Measurements from ENCODE around the gene EPB41L3. TPM values are rescaled to one million over a fixed set of nuclear protein-coding genes. Genes with fewer than 3 reads are reported as not detected.

EPB41L3 gene
- total RNA-seq, 1 experiment from 2014 or later = 0.34 TPM

DNA sequence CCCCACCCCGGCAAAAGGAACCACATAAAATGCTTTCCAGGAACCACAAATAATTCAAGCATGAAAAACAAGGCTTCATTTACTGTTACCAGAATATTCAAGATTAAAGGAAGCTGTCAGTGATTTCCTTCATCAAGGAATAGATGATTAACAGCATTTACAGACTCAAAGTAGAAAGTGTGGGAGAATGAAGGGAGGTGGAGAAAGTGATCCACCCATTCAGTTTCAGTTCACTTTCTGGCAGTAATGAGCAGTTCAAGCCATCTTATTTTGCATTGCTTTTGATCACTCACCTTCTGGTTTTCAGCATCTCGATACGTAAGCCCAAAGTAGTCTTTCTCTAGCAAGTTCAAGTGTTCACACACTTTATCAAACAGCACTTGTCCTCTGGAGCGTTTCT is 99.0 kb downstream of the EPB41L3 start:
- intact Hi-C loops (cut with micrococcal nuclease) = no loop called here
- Histone ChIP-seq H3K9me2 (ENCODE audit: insufficient read depth) (no peaks in the 10 kb centered on the region), H3K36me3 (ENCODE audit: control insufficient read depth in 1 of 2, insufficient read depth in 2 of 2, low read length in 2 of 2) (no peaks in the 10 kb centered on the region), H2AFZ (ENCODE audit: low read depth, low read length, poor library complexity, severe bottlenecking) (no peak overlapping the region), H3K9ac (ENCODE audit: low read length) (no peak overlapping the region), H3K4me3 (replicated peaks in 1 of 2; ENCODE audit: low read depth in 1 of 2, low read length in 2 of 2) (no peak overlapping the region), H3K4me2 (ENCODE audit: low read length) (no peak overlapping the region), H3K79me2 (ENCODE audit: insufficient read depth, low read length) (no peaks in the 10 kb centered on the region), H3K4me1 (ENCODE audit: control insufficient read depth in 1 of 2, insufficient read depth in 2 of 2, low read length in 2 of 2) (no peaks in the 10 kb centered on the region), H3K27ac (ENCODE audit: low read depth, low read length) (no peak overlapping the region), H3K27me3 (ENCODE audit: insufficient read depth, low read length) (no peaks in the 10 kb centered on the region), H4K20me1 (ENCODE audit: insufficient read depth) (no peaks in the 10 kb centered on the region), H3K9me3 (ENCODE audit: control insufficient read depth in 1 of 2, insufficient read depth in 1 of 2, low read depth in 1 of 2, low read length in 2 of 2) (peaks cover 7 to 26% of the 10 kb centered on the region in 2 experiments; a peak in 2 of 4 replicates)
- ChIA-PET POLR2A (no interaction called here), RAD21 (ENCODE audit: low non-redundant PET in 1 of 2, low total read pairs in 2 of 2, uncharacterized antibody in 2 of 2, unreplicated experiment in 2 of 2) (no interaction called here), CTCF (no interaction called here)
- ATAC-seq (no peak), DNase-seq (ENCODE audit: low read depth, low spot score) (no peak)
- TF ChIP-seq, protein P1, sequence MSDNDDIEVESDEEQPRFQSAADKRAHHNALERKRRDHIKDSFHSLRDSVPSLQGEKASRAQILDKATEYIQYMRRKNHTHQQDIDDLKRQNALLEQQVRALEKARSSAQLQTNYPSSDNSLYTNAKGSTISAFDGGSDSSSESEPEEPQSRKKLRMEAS (IDR thresholded peaks at IDR 0.05) = no peak
- no peak for TF ChIP-seq ELF1 (IDR thresholded peaks at IDR 0.05; ENCODE audit: borderline replicate concordance, low read depth)
- BruUV-seq (replicated peaks) = no TSS peak

DNA sequence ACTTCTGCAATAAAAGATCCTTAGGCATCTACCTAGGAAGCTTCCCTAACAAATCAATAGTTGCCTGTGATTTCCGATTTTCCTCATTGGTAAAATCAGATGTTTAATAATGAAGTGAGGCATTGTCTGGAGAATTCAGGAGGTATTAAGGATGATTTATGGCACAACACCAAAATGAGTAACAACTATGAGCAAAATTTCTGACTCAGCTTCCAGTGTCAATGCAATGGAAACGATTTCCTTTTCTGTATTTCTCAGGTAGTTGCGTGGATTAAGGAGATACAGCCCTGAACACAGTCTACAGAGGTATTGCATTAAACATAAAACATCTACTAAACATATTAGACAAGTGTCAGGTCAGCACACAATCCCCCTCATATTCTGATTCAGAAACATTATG is 99.5 kb downstream of the EPB41L3 start:
- POLR2A ChIA-PET = no interaction called here
- DNase-seq (ENCODE audit: low read depth, low spot score) = no peak
- Histone ChIP-seq H3K9me3 (ENCODE audit: control insufficient read depth in 1 of 2, insufficient read depth in 1 of 2, low read depth in 1 of 2, low read length in 2 of 2) (peaks cover 7 to 28% of the 10 kb centered on the region in 2 experiments; a peak in 2 of 4 replicates), H3K27ac (ENCODE audit: low read depth, low read length) (no peak overlapping the region), H4K20me1 (ENCODE audit: insufficient read depth) (no peaks in the 10 kb centered on the region), H3K4me3 (replicated peaks in 1 of 2; ENCODE audit: low read depth in 1 of 2, low read length in 2 of 2) (no peak overlapping the region), H3K4me1 (ENCODE audit: control insufficient read depth in 1 of 2, insufficient read depth in 2 of 2, low read length in 2 of 2) (no peaks in the 10 kb centered on the region), H3K4me2 (ENCODE audit: low read length) (no peak overlapping the region), H3K27me3 (ENCODE audit: insufficient read depth, low read length) (no peaks in the 10 kb centered on the region), H3K9ac (ENCODE audit: low read length) (no peak overlapping the region), H3K79me2 (ENCODE audit: insufficient read depth, low read length) (no peaks in the 10 kb centered on the region), H3K36me3 (ENCODE audit: control insufficient read depth in 1 of 2, insufficient read depth in 2 of 2, low read length in 2 of 2) (no peaks in the 10 kb centered on the region), H3K9me2 (ENCODE audit: insufficient read depth) (no peaks in the 10 kb centered on the region), H2AFZ (ENCODE audit: low read depth, low read length, poor library complexity, severe bottlenecking) (no peak overlapping the region)
- ATAC-seq = no peak
- RAD21 ChIA-PET (ENCODE audit: low non-redundant PET in 1 of 2, low total read pairs in 2 of 2, uncharacterized antibody in 2 of 2, unreplicated experiment in 2 of 2) = no interaction called here
- intact Hi-C loops (cut with micrococcal nuclease) = no loop called here
- no TSS peak for BruUV-seq (replicated peaks)
- TF ChIP-seq POLR2AphosphoS5 (IDR thresholded peaks at IDR 0.05; ENCODE audit: low read depth, low read length) = no peak
- CTCF ChIA-PET = no interaction called here

Data from HCT116 (cell line).